Tibial artery (tissue), 4 donors: Measurements from ENCODE around the gene CFAP91.

Experiments used
- DNase-seq, 2 donors: peaks; one replicate each; pipeline ENCODE4 v3.0.0-alpha.2; 2019
- H3K27ac ChIP-seq, 2 donors: fragments of 200-600 bp; sonication (generic) in 1 of 2; 1 replicate in 1 of 2; 2 replicates in 1 of 2; pipeline ENCODE4 v1.5.1; 2018 to 2019; ENCODE audit warnings: mild to moderate bottlenecking in 1 of 2
- H3K27me3 ChIP-seq, 2 donors: fragments of 200-600 bp; sonication (generic) in 1 of 2; one replicate each; pipeline versions ENCODE4 v1.5.1 to v1.6.0; 2016 to 2019
- H3K36me3 ChIP-seq, 3 donors: fragments of 200-600 bp; sonication (generic) in 2 of 3; one replicate each; pipeline ENCODE4 v1.5.1; 2016 to 2019; ENCODE audit warnings: mild to moderate bottlenecking in 2 of 3
- H3K4me1 ChIP-seq, 4 donors: fragments of 200-600 bp; sonication (generic) in 2 of 4; 1 replicate in 3 of 4; 2 replicates in 1 of 4; pipeline ENCODE4 v1.5.1; 2016 to 2019
- H3K4me3 ChIP-seq, 2 donors: fragments of 200-600 bp; sonication (generic) in 1 of 2; 1 replicate in 1 of 2; 2 replicates in 1 of 2; pipeline ENCODE4 v1.5.1; 2018 to 2019; ENCODE audit warnings: mild to moderate bottlenecking in 2 of 2
- H3K9me3 ChIP-seq, 3 donors: fragments of 200-600 bp; sonication (generic) in 1 of 3; one replicate each; pipeline ENCODE4 v1.5.1; 2016 to 2019
- CTCF ChIP-seq, 2 experiments: fragments of 200-600 bp in 1 of 2; fragments of 450-650 bp in 1 of 2; IDR thresholded peaks; one replicate each; pipeline ENCODE4 v1.5.1; 2017 to 2019; ENCODE audit warnings: antibody characterized with exemption in 2 of 2, mild to moderate bottlenecking in 1 of 2, moderate library complexity in 1 of 2
- intact Hi-C: fragments of 100-400 bp; cut with DNase I; formaldehyde crosslinking; loops from one replicate; pipeline ENCODE4 v1.15.0; 2023; ENCODE audit warnings: low total_unique reads

The CFAP91 gene

GRCh38 chr3:119700920-119701734 lies 1.7 kb upstream of the CFAP91 start:
- no peak overlapping the region for H3K27ac ChIP-seq
- no peak for TF ChIP-seq CTCF (IDR thresholded peaks at IDR 0.05)
- no peaks in the 10 kb centered on the region for H3K9me3 ChIP-seq
- no peaks in the 10 kb centered on the region for H3K36me3 ChIP-seq
- DNase-seq, result no peak
- peaks cover 0 to 18% (median 7%) of the 10 kb centered on the region in 4 donors for H3K4me1 ChIP-seq
- no peak overlapping the region for H3K4me3 ChIP-seq
- intact Hi-C loops, result loop anchor here (5.0 kb wide), 1 partner anchor 204 kb away; the partner anchor contains the start of gene TIMMDC1
- H3K27me3 ChIP-seq, result no peaks in the 10 kb centered on the region

- Histone ChIP-seq H3K27me3 (no peaks in the 10 kb centered on the region), H3K4me1 (peaks cover 0 to 18% (median 7%) of the 10 kb centered on the region in 4 donors), H3K27ac (peak overlapping the region in 1 of 2 donors; percentile 58), H3K4me3 (peak overlapping the region; percentile 53 to 64), H3K9me3 (no peaks in the 10 kb centered on the region), H3K36me3 (peaks cover 0 to 12% (median 0%) of the 10 kb centered on the region in 3 donors)
- TF ChIP-seq CTCF (IDR thresholded peaks at IDR 0.05), result no peak
- DNase-seq, result no peak
- intact Hi-C loops, result loop anchor here (5.0 kb wide), 1 partner anchor 207 kb away; the partner anchor contains the start of gene TIMMDC1
Measured at GRCh38 chr3:119703820-119704531, 1.2 kb downstream of the CFAP91 start.

- H3K27ac ChIP-seq, result no peak overlapping the region
- no peak overlapping the region for H3K4me3 ChIP-seq
- intact Hi-C loops, result no loop called here
- peaks cover 0 to 35% (median 4%) of the 10 kb centered on the region in 3 donors for H3K36me3 ChIP-seq
- H3K9me3 ChIP-seq, result no peaks in the 10 kb centered on the region
- no peaks in the 10 kb centered on the region for H3K27me3 ChIP-seq
- no peaks in the 10 kb centered on the region for H3K4me1 ChIP-seq
- TF ChIP-seq CTCF (IDR thresholded peaks at IDR 0.05), result no peak
- no peak for DNase-seq
Measured at GRCh38 chr3:119715105-119715504, 12.3 kb downstream of the CFAP91 start.

GRCh38 chr3:119716998-119717397 lies 14.2 kb downstream of the CFAP91 start:
- no peaks in the 10 kb centered on the region for H3K27me3 ChIP-seq
- TF ChIP-seq CTCF (IDR thresholded peaks at IDR 0.05), result no peak
- peaks cover 0 to 35% (median 4%) of the 10 kb centered on the region in 3 donors for H3K36me3 ChIP-seq
- DNase-seq, result no peak
- no peak overlapping the region for H3K4me3 ChIP-seq
- intact Hi-C loops, result no loop called here
- H3K27ac ChIP-seq, result no peak overlapping the region
- no peaks in the 10 kb centered on the region for H3K4me1 ChIP-seq
- H3K9me3 ChIP-seq, result no peaks in the 10 kb centered on the region

GRCh38 chr3:119717520-119717919 lies 14.7 kb downstream of the CFAP91 start:
- no peak for TF ChIP-seq CTCF (IDR thresholded peaks at IDR 0.05)
- intact Hi-C loops, result no loop called here
- Histone ChIP-seq H3K36me3 (peaks cover 0 to 35% (median 4%) of the 10 kb centered on the region in 3 donors), H3K27me3 (no peaks in the 10 kb centered on the region), H3K9me3 (no peaks in the 10 kb centered on the region), H3K27ac (no peak overlapping the region), H3K4me1 (no peaks in the 10 kb centered on the region), H3K4me3 (no peak overlapping the region)
- no peak for DNase-seq
